ENCODE results near the gene EAF1.
"Not testable (repeated sequence)": the region's sequence is repeated elsewhere in the genome, so short reads cannot be mapped to it uniquely, and the experiment has no call there.

The EAF1 gene

DNA sequence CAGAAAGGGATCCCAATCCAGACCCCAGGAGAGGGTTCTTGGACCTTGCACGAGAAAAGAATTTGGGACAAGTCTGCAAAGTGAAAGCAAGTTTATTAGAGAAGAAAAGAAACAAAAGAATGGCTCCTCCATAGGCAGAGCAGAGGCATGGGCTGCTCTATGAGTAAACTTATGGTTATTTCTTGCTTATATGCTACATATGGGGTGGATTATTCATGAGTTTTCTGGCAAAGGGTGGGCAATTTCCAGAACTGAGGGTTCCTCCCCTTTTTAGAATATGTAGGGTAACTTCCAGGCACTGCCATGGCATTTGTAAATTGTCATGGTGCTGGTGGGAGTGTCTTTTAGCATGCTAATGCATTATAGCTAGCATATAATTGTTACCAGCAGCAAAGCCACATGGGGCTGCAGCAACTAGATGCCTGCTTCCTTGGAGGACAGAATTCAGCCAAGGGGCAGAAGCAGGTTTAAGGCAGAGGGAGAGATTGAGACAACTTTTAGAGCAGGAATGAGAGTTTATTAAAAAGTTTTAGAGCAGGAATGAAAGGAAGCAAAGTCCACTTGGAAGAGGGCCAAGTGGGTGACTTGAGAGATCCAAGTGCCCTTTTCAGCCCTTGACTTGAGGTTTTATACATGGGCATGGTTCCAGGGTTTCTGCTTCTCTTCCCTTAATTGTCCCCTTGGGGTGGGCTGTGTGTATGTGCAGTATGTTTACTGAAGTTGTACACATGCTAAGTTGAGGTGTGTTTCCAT is 41.3 kb upstream of the EAF1 start:
- H3K27me3 ChIP-seq (ENCODE audit: insufficient read depth, low read length) = no peaks in the 10 kb centered on the region
- TF ChIP-seq, protein P1, sequence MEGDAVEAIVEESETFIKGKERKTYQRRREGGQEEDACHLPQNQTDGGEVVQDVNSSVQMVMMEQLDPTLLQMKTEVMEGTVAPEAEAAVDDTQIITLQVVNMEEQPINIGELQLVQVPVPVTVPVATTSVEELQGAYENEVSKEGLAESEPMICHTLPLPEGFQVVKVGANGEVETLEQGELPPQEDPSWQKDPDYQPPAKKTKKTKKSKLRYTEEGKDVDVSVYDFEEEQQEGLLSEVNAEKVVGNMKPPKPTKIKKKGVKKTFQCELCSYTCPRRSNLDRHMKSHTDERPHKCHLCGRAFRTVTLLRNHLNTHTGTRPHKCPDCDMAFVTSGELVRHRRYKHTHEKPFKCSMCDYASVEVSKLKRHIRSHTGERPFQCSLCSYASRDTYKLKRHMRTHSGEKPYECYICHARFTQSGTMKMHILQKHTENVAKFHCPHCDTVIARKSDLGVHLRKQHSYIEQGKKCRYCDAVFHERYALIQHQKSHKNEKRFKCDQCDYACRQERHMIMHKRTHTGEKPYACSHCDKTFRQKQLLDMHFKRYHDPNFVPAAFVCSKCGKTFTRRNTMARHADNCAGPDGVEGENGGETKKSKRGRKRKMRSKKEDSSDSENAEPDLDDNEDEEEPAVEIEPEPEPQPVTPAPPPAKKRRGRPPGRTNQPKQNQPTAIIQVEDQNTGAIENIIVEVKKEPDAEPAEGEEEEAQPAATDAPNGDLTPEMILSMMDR (IDR thresholded peaks at IDR 0.05; ENCODE audit: low read length) = no peak
- no peak for TF ChIP-seq EZH2 (IDR thresholded peaks at IDR 0.05; ENCODE audit: borderline replicate concordance, low read length)
- H3K36me3 ChIP-seq (ENCODE audit: insufficient read depth, low read length) = no peaks in the 10 kb centered on the region
- no peaks in the 10 kb centered on the region for H3K9me2 ChIP-seq (ENCODE audit: low read depth, low read length)
- peaks cover 3% of the 10 kb centered on the region; the same call in 1 of the 2 replicates for H3F3A ChIP-seq (ENCODE audit: insufficient read depth, low read length)
- no peak overlapping the region for H2AFZ ChIP-seq (ENCODE audit: low read length)
- no peak overlapping the region for H3K4me3 ChIP-seq (ENCODE audit: low read depth, low read length, poor library complexity, severe bottlenecking)
- H3K9me3 ChIP-seq (ENCODE audit: low read length) = no peaks in the 10 kb centered on the region
- H3K4me1 ChIP-seq (ENCODE audit: insufficient read depth, low read length, severe bottlenecking) = peaks cover 35% of the 10 kb centered on the region
- no peak overlapping the region for H3K9ac ChIP-seq (ENCODE audit: low read length)
- no peak overlapping the region for H3K4me2 ChIP-seq (ENCODE audit: low read length)
- H4K20me1 ChIP-seq (ENCODE audit: insufficient read depth, low read length) = no peaks in the 10 kb centered on the region
- no peaks in the 10 kb centered on the region for H3K79me2 ChIP-seq (ENCODE audit: insufficient read depth, low read length)
- peak overlapping the region; percentile 88 for H3K27ac ChIP-seq (ENCODE audit: low read depth, low read length, poor library complexity, severe bottlenecking)

DNA sequence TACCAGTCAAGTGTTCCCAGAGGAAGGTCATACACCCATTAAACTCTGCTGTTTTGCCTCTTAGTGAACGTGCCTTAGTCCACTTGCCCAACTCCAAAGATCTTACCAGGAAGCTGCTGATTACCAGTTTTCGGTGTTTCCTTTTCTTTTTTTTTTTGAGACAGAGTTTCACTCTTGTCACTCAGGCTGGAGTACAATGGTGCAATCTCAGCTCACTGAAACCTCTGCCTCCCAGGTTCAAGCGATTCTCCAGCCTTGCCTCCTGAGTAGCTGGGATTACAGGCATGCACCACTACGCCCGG is 40.8 kb upstream of the EAF1 start:
- not testable (repeated sequence) for H3K9ac ChIP-seq (ENCODE audit: low read length); H2AFZ ChIP-seq (ENCODE audit: low read length); H4K20me1 ChIP-seq (ENCODE audit: insufficient read depth, low read length); H3K9me3 ChIP-seq (ENCODE audit: low read length); H3K27ac ChIP-seq (ENCODE audit: low read depth, low read length, poor library complexity, severe bottlenecking); H3F3A ChIP-seq (ENCODE audit: insufficient read depth, low read length); H3K27me3 ChIP-seq (ENCODE audit: insufficient read depth, low read length); H3K36me3 ChIP-seq (ENCODE audit: insufficient read depth, low read length); H3K9me2 ChIP-seq (ENCODE audit: low read depth, low read length); H3K79me2 ChIP-seq (ENCODE audit: insufficient read depth, low read length); H3K4me3 ChIP-seq (ENCODE audit: low read depth, low read length, poor library complexity, severe bottlenecking); H3K4me2 ChIP-seq (ENCODE audit: low read length)
- peaks cover 35% of the 10 kb centered on the region for H3K4me1 ChIP-seq (ENCODE audit: insufficient read depth, low read length, severe bottlenecking)

DNA sequence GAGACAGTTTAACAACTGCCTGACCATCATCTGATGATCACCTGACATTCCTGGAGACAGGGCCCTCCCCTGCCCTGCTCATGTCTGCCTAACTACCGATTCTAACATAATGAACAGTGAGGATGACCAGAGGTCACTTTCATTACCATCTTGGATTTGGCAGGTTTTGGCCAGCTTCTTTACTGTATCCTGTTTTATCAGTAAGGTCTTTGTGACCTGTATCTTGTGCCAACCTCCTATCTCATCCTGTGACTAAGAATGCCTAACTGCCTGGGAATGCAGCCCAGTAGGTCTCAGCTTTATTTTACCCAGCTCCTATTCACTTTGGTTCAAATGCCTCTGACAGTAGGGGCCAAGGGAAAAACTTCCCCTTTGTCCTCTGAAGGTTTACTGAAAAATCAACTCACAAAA is 40.2 kb upstream of the EAF1 start:
- Histone ChIP-seq H4K20me1 (ENCODE audit: insufficient read depth, low read length) (no peaks in the 10 kb centered on the region), H2AFZ (ENCODE audit: low read length) (no peak overlapping the region), H3K9me2 (ENCODE audit: low read depth, low read length) (no peaks in the 10 kb centered on the region), H3K27ac (ENCODE audit: low read depth, low read length, poor library complexity, severe bottlenecking) (no peak overlapping the region), H3K27me3 (ENCODE audit: insufficient read depth, low read length) (no peaks in the 10 kb centered on the region), H3K4me2 (ENCODE audit: low read length) (no peak overlapping the region), H3K9me3 (ENCODE audit: low read length) (no peaks in the 10 kb centered on the region), H3K4me1 (ENCODE audit: insufficient read depth, low read length, severe bottlenecking) (peaks cover 35% of the 10 kb centered on the region), H3K9ac (ENCODE audit: low read length) (no peak overlapping the region), H3F3A (ENCODE audit: insufficient read depth, low read length) (peaks cover 3% of the 10 kb centered on the region; the same call in 1 of the 2 replicates), H3K79me2 (ENCODE audit: insufficient read depth, low read length) (no peaks in the 10 kb centered on the region), H3K4me3 (ENCODE audit: low read depth, low read length, poor library complexity, severe bottlenecking) (no peak overlapping the region), H3K36me3 (ENCODE audit: insufficient read depth, low read length) (no peaks in the 10 kb centered on the region)
- TF ChIP-seq, protein P1 (IDR thresholded peaks at IDR 0.05; ENCODE audit: low read length) = no peak
- no peak for TF ChIP-seq EZH2 (IDR thresholded peaks at IDR 0.05; ENCODE audit: borderline replicate concordance, low read length)

DNA sequence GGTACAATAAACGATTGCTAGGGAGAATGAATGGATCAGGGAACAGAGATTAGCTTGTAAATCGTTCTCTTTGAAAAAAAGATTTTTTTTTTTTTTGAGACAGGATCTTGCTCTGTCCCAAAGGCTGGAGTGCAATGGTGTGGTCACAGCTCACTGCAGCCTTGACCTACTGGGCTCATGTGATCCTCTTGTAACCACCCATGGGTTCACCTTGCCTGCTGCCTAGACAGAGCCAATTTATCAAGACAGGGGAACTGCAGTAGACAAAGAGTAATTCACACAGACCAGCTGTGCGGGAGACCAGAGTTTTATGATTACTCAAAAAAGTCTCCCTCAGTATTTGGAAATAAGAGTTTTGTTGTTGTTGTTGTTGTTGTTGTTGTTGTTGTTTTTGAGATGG is 39.7 kb upstream of the EAF1 start:
- H3K4me2 ChIP-seq (ENCODE audit: low read length) = no peak overlapping the region
- TF ChIP-seq, protein P1 (IDR thresholded peaks at IDR 0.05; ENCODE audit: low read length) = no peak
- TF ChIP-seq EZH2 (IDR thresholded peaks at IDR 0.05; ENCODE audit: borderline replicate concordance, low read length) = no peak

DNA sequence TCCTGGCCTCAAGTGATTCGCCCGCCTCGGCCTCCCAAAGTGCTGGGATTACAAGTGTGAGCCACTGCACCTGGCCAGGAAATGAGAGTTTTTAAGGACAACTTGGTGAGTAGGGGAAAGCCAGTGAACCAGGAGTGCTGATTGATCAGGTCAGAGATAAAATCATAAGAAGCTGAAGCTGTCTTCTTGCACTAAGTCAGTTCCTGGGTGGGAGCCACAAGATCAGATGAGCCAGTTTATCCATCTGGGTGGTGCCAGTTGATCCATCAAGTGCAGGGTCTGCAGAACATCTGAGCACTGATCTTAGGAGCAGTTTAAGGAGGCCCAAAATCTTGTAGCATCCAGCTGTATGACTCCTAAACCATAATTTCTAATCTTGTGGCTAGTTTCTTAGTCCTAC is 39.1 kb upstream of the EAF1 start:
- H3K4me3 ChIP-seq (ENCODE audit: low read depth, low read length, poor library complexity, severe bottlenecking); H3K9me3 ChIP-seq (ENCODE audit: low read length); H3K27me3 ChIP-seq (ENCODE audit: insufficient read depth, low read length); H3K36me3 ChIP-seq (ENCODE audit: insufficient read depth, low read length); H4K20me1 ChIP-seq (ENCODE audit: insufficient read depth, low read length); H2AFZ ChIP-seq (ENCODE audit: low read length); H3K79me2 ChIP-seq (ENCODE audit: insufficient read depth, low read length); H3K4me2 ChIP-seq (ENCODE audit: low read length); H3K27ac ChIP-seq (ENCODE audit: low read depth, low read length, poor library complexity, severe bottlenecking); H3K9me2 ChIP-seq (ENCODE audit: low read depth, low read length); H3K9ac ChIP-seq (ENCODE audit: low read length); H3F3A ChIP-seq (ENCODE audit: insufficient read depth, low read length): not testable (repeated sequence)
- peaks cover 35% of the 10 kb centered on the region for H3K4me1 ChIP-seq (ENCODE audit: insufficient read depth, low read length, severe bottlenecking)

More for the DNA sequence above, 39.7 kb upstream of the EAF1 start:
- Histone ChIP-seq H4K20me1 (ENCODE audit: insufficient read depth, low read length) (no peaks in the 10 kb centered on the region), H3K79me2 (ENCODE audit: insufficient read depth, low read length) (no peaks in the 10 kb centered on the region), H2AFZ (ENCODE audit: low read length) (no peak overlapping the region), H3K9me2 (ENCODE audit: low read depth, low read length) (no peaks in the 10 kb centered on the region), H3F3A (ENCODE audit: insufficient read depth, low read length) (peaks cover 3% of the 10 kb centered on the region; the same call in 1 of the 2 replicates), H3K27me3 (ENCODE audit: insufficient read depth, low read length) (no peaks in the 10 kb centered on the region), H3K9ac (ENCODE audit: low read length) (no peak overlapping the region), H3K4me1 (ENCODE audit: insufficient read depth, low read length, severe bottlenecking) (peaks cover 35% of the 10 kb centered on the region), H3K9me3 (ENCODE audit: low read length) (no peaks in the 10 kb centered on the region), H3K27ac (ENCODE audit: low read depth, low read length, poor library complexity, severe bottlenecking) (no peak overlapping the region), H3K4me3 (ENCODE audit: low read depth, low read length, poor library complexity, severe bottlenecking) (no peak overlapping the region), H3K36me3 (ENCODE audit: insufficient read depth, low read length) (no peaks in the 10 kb centered on the region)

Data from OCI-LY1 (cell line).